ENCODE measurements around the gene SYNGR3.
A peak's percentile ranks its signal among the peaks of the same experiment; 100 is the strongest.

SYNGR3 gene

DNA sequence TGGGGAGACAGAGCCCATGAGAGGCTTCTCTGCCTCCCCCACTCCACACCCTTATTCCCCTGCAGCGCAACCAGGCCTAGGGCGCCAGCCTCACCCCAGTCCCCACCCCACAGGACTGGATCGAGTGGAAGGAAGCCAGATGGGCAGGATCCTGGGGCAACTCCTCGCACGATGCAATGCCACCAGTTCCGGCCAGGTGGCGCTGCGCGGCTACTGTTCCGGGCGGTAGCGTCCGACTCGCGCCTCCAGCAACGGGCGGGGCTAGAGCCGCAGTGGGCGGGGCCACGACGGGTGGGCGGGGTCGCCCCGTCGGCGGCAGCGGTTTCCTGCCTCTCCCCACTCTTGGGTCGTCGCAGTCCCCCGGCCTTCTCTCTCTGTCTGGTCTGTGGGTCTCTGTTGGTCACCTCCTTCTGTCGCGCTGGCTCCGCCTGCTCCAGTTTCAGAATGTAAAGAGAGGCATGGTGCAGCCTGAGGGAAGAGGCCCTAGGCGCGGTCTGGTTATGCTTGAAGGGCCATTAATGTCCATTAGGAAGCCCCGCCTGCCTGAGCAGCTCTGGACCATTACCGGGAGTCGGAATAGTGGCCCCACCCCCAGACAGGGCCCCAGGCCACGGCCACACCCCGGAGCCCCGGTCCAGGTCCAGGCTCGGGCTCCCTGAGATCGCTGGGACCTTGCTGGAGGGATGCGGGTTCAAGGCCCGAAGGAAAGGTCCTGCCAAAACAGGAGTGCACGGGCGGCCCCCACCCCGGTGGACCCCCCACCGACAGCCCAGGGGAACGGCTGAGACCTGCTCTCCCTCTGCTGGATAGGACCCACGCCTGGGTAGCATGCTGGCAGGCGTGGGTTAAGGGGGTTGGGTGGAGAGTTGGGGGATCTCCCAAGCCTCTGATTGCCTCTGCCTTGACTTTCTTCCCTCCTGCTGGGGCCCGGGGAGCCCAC, 33.6 kb downstream of the SYNGR3 start:
- Histone ChIP-seq H3K4me3 (ENCODE audit: severe bottlenecking) (peak overlapping the region; percentile 9), H3K9me3 (ENCODE audit: severe bottlenecking) (no peaks in the 10 kb centered on the region), H3K27me3 (ENCODE audit: insufficient read depth, poor library complexity, severe bottlenecking) (peaks cover 18% of the 10 kb centered on the region), H3K36me3 (ENCODE audit: low read depth) (no peaks in the 10 kb centered on the region), H3K27ac (ENCODE audit: poor library complexity, severe bottlenecking) (no peak overlapping the region), H3K4me1 (ENCODE audit: insufficient read depth, poor library complexity, severe bottlenecking) (peaks cover 4% of the 10 kb centered on the region)
- ATAC-seq (ENCODE audit: low read depth) (peak; percentile 68), DNase-seq (ENCODE audit: low spot score) (no peak)
- TF ChIP-seq, protein P1, sequence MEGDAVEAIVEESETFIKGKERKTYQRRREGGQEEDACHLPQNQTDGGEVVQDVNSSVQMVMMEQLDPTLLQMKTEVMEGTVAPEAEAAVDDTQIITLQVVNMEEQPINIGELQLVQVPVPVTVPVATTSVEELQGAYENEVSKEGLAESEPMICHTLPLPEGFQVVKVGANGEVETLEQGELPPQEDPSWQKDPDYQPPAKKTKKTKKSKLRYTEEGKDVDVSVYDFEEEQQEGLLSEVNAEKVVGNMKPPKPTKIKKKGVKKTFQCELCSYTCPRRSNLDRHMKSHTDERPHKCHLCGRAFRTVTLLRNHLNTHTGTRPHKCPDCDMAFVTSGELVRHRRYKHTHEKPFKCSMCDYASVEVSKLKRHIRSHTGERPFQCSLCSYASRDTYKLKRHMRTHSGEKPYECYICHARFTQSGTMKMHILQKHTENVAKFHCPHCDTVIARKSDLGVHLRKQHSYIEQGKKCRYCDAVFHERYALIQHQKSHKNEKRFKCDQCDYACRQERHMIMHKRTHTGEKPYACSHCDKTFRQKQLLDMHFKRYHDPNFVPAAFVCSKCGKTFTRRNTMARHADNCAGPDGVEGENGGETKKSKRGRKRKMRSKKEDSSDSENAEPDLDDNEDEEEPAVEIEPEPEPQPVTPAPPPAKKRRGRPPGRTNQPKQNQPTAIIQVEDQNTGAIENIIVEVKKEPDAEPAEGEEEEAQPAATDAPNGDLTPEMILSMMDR (IDR thresholded peaks at IDR 0.05; ENCODE audit: poor library complexity, severe bottlenecking), result peak; percentile 95

DNA sequence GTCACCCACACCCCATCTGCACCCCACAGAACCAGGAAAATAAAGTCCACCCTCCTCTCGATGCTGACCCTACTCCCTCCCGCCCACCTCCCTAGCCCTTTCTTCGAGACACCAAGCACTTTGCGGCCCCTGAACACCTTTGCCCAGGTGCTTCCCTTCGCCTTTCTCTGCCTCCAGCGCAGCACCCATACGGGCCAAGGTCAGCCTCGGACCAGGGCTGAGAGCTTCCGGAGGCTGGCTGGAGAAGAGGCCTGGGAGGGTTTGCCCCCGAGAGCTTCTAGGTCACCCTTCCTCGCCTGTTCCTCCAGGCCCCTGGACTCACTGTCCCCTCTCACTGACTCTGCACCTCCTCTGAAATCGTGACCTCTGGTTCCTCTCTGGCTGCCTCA, 34.3 kb downstream of the SYNGR3 start:
- Histone ChIP-seq H3K27ac (ENCODE audit: poor library complexity, severe bottlenecking) (no peak overlapping the region), H3K4me3 (ENCODE audit: severe bottlenecking) (no peak overlapping the region), H3K27me3 (ENCODE audit: insufficient read depth, poor library complexity, severe bottlenecking) (peaks cover 18% of the 10 kb centered on the region), H3K4me1 (ENCODE audit: insufficient read depth, poor library complexity, severe bottlenecking) (peaks cover 4% of the 10 kb centered on the region), H3K36me3 (ENCODE audit: low read depth) (no peaks in the 10 kb centered on the region), H3K9me3 (ENCODE audit: severe bottlenecking) (no peaks in the 10 kb centered on the region)
- ATAC-seq (ENCODE audit: low read depth) (no peak), DNase-seq (ENCODE audit: low spot score) (no peak)
- TF ChIP-seq, protein P1 (IDR thresholded peaks at IDR 0.05; ENCODE audit: poor library complexity, severe bottlenecking), result no peak

DNA sequence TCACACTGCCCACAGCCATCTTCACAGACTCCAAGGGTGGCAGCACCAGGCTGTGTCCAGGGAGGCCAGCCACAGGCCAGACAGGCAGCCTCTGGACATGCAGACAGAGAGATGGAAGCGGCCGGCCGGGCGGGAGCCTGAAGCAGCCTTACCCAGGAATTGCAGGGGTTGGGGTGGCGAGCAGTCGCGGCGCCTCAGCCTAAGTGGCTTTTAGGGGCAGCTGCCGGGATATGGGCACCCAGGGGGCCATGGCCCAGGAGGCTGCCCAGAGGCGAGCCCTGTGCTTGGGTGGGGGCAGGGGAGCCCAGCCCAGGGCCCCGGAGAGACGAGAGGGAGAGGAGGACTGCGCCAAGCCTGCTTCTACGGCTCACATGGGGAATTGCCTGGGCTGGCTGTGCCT, 35.5 kb downstream of the SYNGR3 start:
- Histone ChIP-seq H3K36me3 (ENCODE audit: low read depth) (no peaks in the 10 kb centered on the region), H3K27ac (ENCODE audit: poor library complexity, severe bottlenecking) (no peak overlapping the region), H3K4me3 (ENCODE audit: severe bottlenecking) (no peak overlapping the region), H3K27me3 (ENCODE audit: insufficient read depth, poor library complexity, severe bottlenecking) (peaks cover 8% of the 10 kb centered on the region), H3K9me3 (ENCODE audit: severe bottlenecking) (no peaks in the 10 kb centered on the region), H3K4me1 (ENCODE audit: insufficient read depth, poor library complexity, severe bottlenecking) (peaks cover 4% of the 10 kb centered on the region)
- TF ChIP-seq, protein P1 (IDR thresholded peaks at IDR 0.05; ENCODE audit: poor library complexity, severe bottlenecking), result no peak
- peak; percentile 47 for DNase-seq (ENCODE audit: low spot score)
- no peak for ATAC-seq (ENCODE audit: low read depth)

GRCh38 chr16:2025878-2026460, 36.2 kb downstream of the SYNGR3 start:
- peak overlapping the region; percentile 62 for H3K4me3 ChIP-seq (ENCODE audit: severe bottlenecking)
- no peak for DNase-seq (ENCODE audit: low spot score)
- H3K4me1 ChIP-seq (ENCODE audit: insufficient read depth, poor library complexity, severe bottlenecking), result peaks cover 4% of the 10 kb centered on the region
- no peak for ATAC-seq (ENCODE audit: low read depth)
- H3K9me3 ChIP-seq (ENCODE audit: severe bottlenecking), result no peaks in the 10 kb centered on the region
- TF ChIP-seq, protein P1 (IDR thresholded peaks at IDR 0.05; ENCODE audit: poor library complexity, severe bottlenecking), result no peak
- H3K27me3 ChIP-seq (ENCODE audit: insufficient read depth, poor library complexity, severe bottlenecking), result peaks cover under 1% of the 10 kb centered on the region
- H3K36me3 ChIP-seq (ENCODE audit: low read depth), result no peaks in the 10 kb centered on the region
- no peak overlapping the region for H3K27ac ChIP-seq (ENCODE audit: poor library complexity, severe bottlenecking)

Data from RWPE2 (cell line).